GM11168 (cell line): ENCODE results near the gene MGLL.

ENCODE experiments used
- in situ Hi-C: fragments of 300-500 bp; cut with MboI; formaldehyde crosslinking; loops from one replicate; pipeline ENCODE4 v1.12.0; 2022; ENCODE audit warnings: low sequenced_read_pairs; ENCODE audit not compliant: unreplicated experiment

Gene MGLL

GRCh38 chr3:127647845-127648204 lies 174.5 kb downstream of the MGLL start:
- in situ Hi-C loops, result no loop called here

GRCh38 chr3:127647166-127647844 lies 175.0 kb downstream of the MGLL start:
- in situ Hi-C loops, result no loop called here

GRCh38 chr3:127646501-127647046 lies 175.7 kb downstream of the MGLL start:
- in situ Hi-C loops, result no loop called here

- in situ Hi-C loops, result no loop called here
These were observed 176.8 kb downstream of the MGLL start for GRCh38 chr3:127645371-127646015.

- in situ Hi-C loops, result no loop called here
These were observed 177.5 kb downstream of the MGLL start for GRCh38 chr3:127644641-127645370.

GRCh38 chr3:127640042-127640355 lies 182.3 kb downstream of the MGLL start:
- in situ Hi-C loops, result no loop called here

- in situ Hi-C loops, result no loop called here
These were observed 182.9 kb downstream of the MGLL start for GRCh38 chr3:127639173-127640041.
